Aorta (tissue), 5 donors: ENCODE data around the gene PLXNA4. TPM values are rescaled to one million over a fixed set of nuclear protein-coding genes. Genes with fewer than 3 reads are reported as not detected.

Experiments used
- ATAC-seq: fragments of 200-7000 bp; cut with Tn5 transposase; one replicate; pipeline ENCODE4 v1.9.1; 2022; ENCODE audit warnings: moderate library complexity; ENCODE audit not compliant: low FRiP score
- DNase-seq, 2 donors: peaks; one replicate each; pipeline ENCODE4 v3.0.0-alpha.2; 2020
- H3K27ac ChIP-seq, 2 donors: one replicate each; pipeline ENCODE4 v1.5.1; 2013; ENCODE audit warnings: low read length in 2 of 2, mild to moderate bottlenecking in 2 of 2, moderate library complexity in 2 of 2, control low read depth in 1 of 2, inconsistent platforms in 1 of 2, low read depth in 1 of 2
- H3K27me3 ChIP-seq, 2 donors: one replicate each; pipeline ENCODE4 v1.6.1; 2013; ENCODE audit warnings: control low read depth in 1 of 2, low read length in 1 of 2, mild to moderate bottlenecking in 1 of 2, moderate library complexity in 1 of 2; ENCODE audit not compliant: insufficient read depth in 2 of 2, control insufficient read depth in 1 of 2
- H3K36me3 ChIP-seq, 2 donors: one replicate each; pipeline ENCODE4 v1.6.1; 2013; ENCODE audit warnings: control low read depth in 1 of 2, low read length in 1 of 2, mild to moderate bottlenecking in 1 of 2; ENCODE audit not compliant: insufficient read depth in 2 of 2, control insufficient read depth in 1 of 2
- H3K4me1 ChIP-seq, 2 donors: one replicate each; pipeline ENCODE4 v1.6.1; 2013; ENCODE audit warnings: low read length in 2 of 2, control low read depth in 1 of 2, mild to moderate bottlenecking in 1 of 2, moderate library complexity in 1 of 2; ENCODE audit not compliant: insufficient read depth in 2 of 2, control insufficient read depth in 1 of 2
- H3K4me3 ChIP-seq, 2 donors: one replicate each; pipeline ENCODE4 v1.5.1; 2013; ENCODE audit warnings: low read length in 2 of 2, control low read depth in 1 of 2, mild to moderate bottlenecking in 1 of 2
- H3K9me3 ChIP-seq: one replicate; pipeline ENCODE4 v1.6.1; 2013; ENCODE audit warnings: mild to moderate bottlenecking, low read length; ENCODE audit not compliant: control insufficient read depth
- WGBS, 2 donors: extraction: QIAGEN DNeasy Blood & Tissue Kit; methylation state at CpG; one replicate each; pipeline ENCODE4 v1.1.7; 2013; 5-methylcytosine and 5-hydroxymethylcytosine counted together
- intact Hi-C, 2 donors: fragments of 100-400 bp; cut with DNase I; formaldehyde crosslinking; loops; one replicate each; pipeline versions ENCODE4 v1.14.2 to v1.15.0; 2022
- polyA plus RNA-seq, 2 donors: library from polyadenylated mRNA; stranded (reverse); fragments of 200-250 nt; gene quantifications; one replicate each; pipeline ENCODE4 v1.2.3, GENCODE V29; 2013
- total RNA-seq, 2 donors: library from RNA; stranded (reverse); fragmentation: NEBNext Ultra II Directional; extraction: Animal tissue kit (Norgen Biotek cat#: 25700); gene quantifications; one replicate each; pipeline ENCODE4 v1.2.1, GENCODE V29; 2021
- donor health status: healthy with polysubstance abuse.
- donor health status: Bipolar disorder and iron deficiency.
- donor health status: DM: no; HTN: no; CAD: no.
- donor health status: DM: no; HTN: no; CAD: no.
- donor health status: DM: yes; HTN: yes; CAD: no.

The PLXNA4 gene
- total and polyA plus RNA-seq, 4 donors, result 0.59 to 30.1 (median 12.0) TPM

- intact Hi-C loops, result no loop called here
- WGBS, 2 donors, result 70 to 81% methylated on average over 11 of the region's 11 CpGs
These were observed 350.0 kb downstream of the PLXNA4 start for GRCh38 chr7:132226046-132226956.

GRCh38 chr7:132225216-132226030 lies 350.8 kb downstream of the PLXNA4 start:
- H3K4me3 ChIP-seq, result no peak overlapping the region
- no peaks in the 10 kb centered on the region for H3K9me3 ChIP-seq
- intact Hi-C loops, result no loop called here
- H3K27me3 ChIP-seq, result no peaks in the 10 kb centered on the region
- ATAC-seq (peak; percentile 19), DNase-seq (peak in 1 of 2 donors; percentile 24)
- no peaks in the 10 kb centered on the region for H3K4me1 ChIP-seq
- H3K36me3 ChIP-seq, result peaks cover 0 to 2% of the 10 kb centered on the region in 2 donors
- no peak overlapping the region for H3K27ac ChIP-seq
- WGBS, 2 donors, result 45 to 48% methylated on average over 8 of the region's 8 CpGs

More at GRCh38 chr7:132226046-132226956, 350.0 kb downstream of the PLXNA4 start:
- DNase-seq (no peak), ATAC-seq (no peak)
- no peak overlapping the region for H3K4me3 ChIP-seq
- H3K27ac ChIP-seq, result no peak overlapping the region
- no peaks in the 10 kb centered on the region for H3K9me3 ChIP-seq
- peaks cover 0 to 2% of the 10 kb centered on the region in 2 donors for H3K36me3 ChIP-seq
- H3K4me1 ChIP-seq, result no peaks in the 10 kb centered on the region
- H3K27me3 ChIP-seq, result no peaks in the 10 kb centered on the region

- Histone ChIP-seq H3K9me3 (no peaks in the 10 kb centered on the region), H3K27me3 (no peaks in the 10 kb centered on the region), H3K4me1 (no peaks in the 10 kb centered on the region), H3K27ac (no peak overlapping the region), H3K4me3 (no peak overlapping the region), H3K36me3 (peaks cover 0 to 2% of the 10 kb centered on the region in 2 donors)
- no peak for ATAC-seq
- intact Hi-C loops, result no loop called here
- no peak for DNase-seq
These were observed 354.9 kb downstream of the PLXNA4 start for GRCh38 chr7:132221356-132221755.

- peaks cover 0 to 2% of the 10 kb centered on the region in 2 donors for H3K36me3 ChIP-seq
- no peaks in the 10 kb centered on the region for H3K9me3 ChIP-seq
- DNase-seq, result no peak
- no peak for ATAC-seq
- H3K4me3 ChIP-seq, result no peak overlapping the region
- H3K4me1 ChIP-seq, result no peaks in the 10 kb centered on the region
- no peaks in the 10 kb centered on the region for H3K27me3 ChIP-seq
- H3K27ac ChIP-seq, result no peak overlapping the region
- 93 to 96% methylated on average over 1 of the region's 1 CpG for WGBS, 2 donors
- intact Hi-C loops, result no loop called here
These were observed 356.2 kb downstream of the PLXNA4 start for GRCh38 chr7:132220060-132220459.

- 87 to 93% methylated on average over 4 of the region's 4 CpGs for WGBS, 2 donors
- DNase-seq (no peak), ATAC-seq (no peak)
- intact Hi-C loops, result no loop called here
- H3K27ac ChIP-seq, result no peak overlapping the region
- H3K27me3 ChIP-seq, result no peaks in the 10 kb centered on the region
- no peaks in the 10 kb centered on the region for H3K4me1 ChIP-seq
- H3K4me3 ChIP-seq, result no peak overlapping the region
- no peaks in the 10 kb centered on the region for H3K9me3 ChIP-seq
- H3K36me3 ChIP-seq, result peaks cover 0 to 2% of the 10 kb centered on the region in 2 donors
These were observed 357.4 kb downstream of the PLXNA4 start for GRCh38 chr7:132218876-132219275.

GRCh38 chr7:132216847-132217525 lies 359.3 kb downstream of the PLXNA4 start:
- no peak overlapping the region for H3K4me3 ChIP-seq
- DNase-seq (no peak), ATAC-seq (no peak)
- H3K27me3 ChIP-seq, result no peaks in the 10 kb centered on the region
- no peaks in the 10 kb centered on the region for H3K36me3 ChIP-seq
- intact Hi-C loops, result no loop called here
- 84% methylated on average over 8 of the region's 8 CpGs for WGBS, 2 donors
- no peak overlapping the region for H3K27ac ChIP-seq
- H3K4me1 ChIP-seq, result no peaks in the 10 kb centered on the region
- no peaks in the 10 kb centered on the region for H3K9me3 ChIP-seq

GRCh38 chr7:132214452-132214851 lies 361.8 kb downstream of the PLXNA4 start:
- ATAC-seq (no peak), DNase-seq (no peak)
- Histone ChIP-seq H3K9me3 (no peaks in the 10 kb centered on the region), H3K27ac (no peak overlapping the region), H3K36me3 (no peaks in the 10 kb centered on the region), H3K4me1 (no peaks in the 10 kb centered on the region), H3K4me3 (no peak overlapping the region), H3K27me3 (no peaks in the 10 kb centered on the region)
- WGBS, 2 donors, result 79 to 86% methylated on average over 6 of the region's 6 CpGs
- intact Hi-C loops, result no loop called here

- ATAC-seq (no peak), DNase-seq (no peak)
These were observed 362.7 kb downstream of the PLXNA4 start for GRCh38 chr7:132213583-132213982.

More at GRCh38 chr7:132213583-132213982, 362.7 kb downstream of the PLXNA4 start:
- Histone ChIP-seq H3K4me3 (no peak overlapping the region), H3K27ac (no peak overlapping the region), H3K36me3 (no peaks in the 10 kb centered on the region), H3K27me3 (no peaks in the 10 kb centered on the region), H3K9me3 (no peaks in the 10 kb centered on the region), H3K4me1 (no peaks in the 10 kb centered on the region)
- intact Hi-C loops, result no loop called here
- 88 to 90% methylated on average over 5 of the region's 5 CpGs for WGBS, 2 donors
